Measurements from ENCODE around the gene TMEM63B.

DNA sequence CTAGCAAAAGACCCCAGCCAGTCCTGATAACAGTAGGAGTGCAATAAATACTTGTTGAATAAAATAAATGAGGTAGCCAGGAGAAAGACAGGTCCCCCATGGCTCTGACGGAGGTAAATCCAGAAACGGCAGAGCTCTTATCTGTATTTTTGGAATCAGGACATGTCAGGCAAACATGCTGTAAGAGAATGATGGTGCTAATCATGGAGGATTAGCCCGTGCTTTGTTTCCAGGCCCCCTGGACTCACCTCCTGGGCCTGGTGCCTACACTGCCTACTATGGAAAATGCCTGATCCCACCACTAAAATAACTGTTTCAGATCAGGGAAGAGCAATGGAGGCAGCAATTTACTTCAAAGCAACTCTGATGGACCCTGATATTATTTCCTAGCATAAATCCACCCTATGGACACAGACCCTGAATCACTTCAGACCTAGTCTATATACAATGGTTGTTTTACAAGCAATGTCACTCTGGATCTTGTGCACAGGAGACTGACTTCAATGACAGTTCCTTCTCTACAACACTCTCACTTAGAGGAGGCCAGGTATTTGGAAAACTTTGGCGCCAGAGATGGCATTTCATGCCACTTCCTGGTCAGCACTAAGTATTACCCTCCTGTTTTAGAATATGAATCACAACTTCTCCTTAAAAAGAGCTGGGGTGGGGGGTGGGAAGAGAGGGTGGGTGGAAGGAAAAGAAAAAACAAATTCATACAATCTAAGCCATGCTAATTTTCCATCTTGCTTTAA lies 6.5 kb upstream of the TMEM63B start:
- TF ChIP-seq, protein P1, sequence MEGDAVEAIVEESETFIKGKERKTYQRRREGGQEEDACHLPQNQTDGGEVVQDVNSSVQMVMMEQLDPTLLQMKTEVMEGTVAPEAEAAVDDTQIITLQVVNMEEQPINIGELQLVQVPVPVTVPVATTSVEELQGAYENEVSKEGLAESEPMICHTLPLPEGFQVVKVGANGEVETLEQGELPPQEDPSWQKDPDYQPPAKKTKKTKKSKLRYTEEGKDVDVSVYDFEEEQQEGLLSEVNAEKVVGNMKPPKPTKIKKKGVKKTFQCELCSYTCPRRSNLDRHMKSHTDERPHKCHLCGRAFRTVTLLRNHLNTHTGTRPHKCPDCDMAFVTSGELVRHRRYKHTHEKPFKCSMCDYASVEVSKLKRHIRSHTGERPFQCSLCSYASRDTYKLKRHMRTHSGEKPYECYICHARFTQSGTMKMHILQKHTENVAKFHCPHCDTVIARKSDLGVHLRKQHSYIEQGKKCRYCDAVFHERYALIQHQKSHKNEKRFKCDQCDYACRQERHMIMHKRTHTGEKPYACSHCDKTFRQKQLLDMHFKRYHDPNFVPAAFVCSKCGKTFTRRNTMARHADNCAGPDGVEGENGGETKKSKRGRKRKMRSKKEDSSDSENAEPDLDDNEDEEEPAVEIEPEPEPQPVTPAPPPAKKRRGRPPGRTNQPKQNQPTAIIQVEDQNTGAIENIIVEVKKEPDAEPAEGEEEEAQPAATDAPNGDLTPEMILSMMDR (IDR thresholded peaks at IDR 0.05), result no peak
- TF ChIP-seq POLR2A (IDR thresholded peaks at IDR 0.05), result no peak
